DMS 273 (cell line): ENCODE measurements around the gene GAS1.
A peak's percentile ranks its signal among the peaks of the same experiment; 100 is the strongest.

ENCODE experiments used
- DNase-seq: peaks from one replicate; lab custom pipeline; 2025; ENCODE audit not compliant: unreplicated experiment; lab: John Stamatoyannopoulos, UW

The GAS1 gene

DNA sequence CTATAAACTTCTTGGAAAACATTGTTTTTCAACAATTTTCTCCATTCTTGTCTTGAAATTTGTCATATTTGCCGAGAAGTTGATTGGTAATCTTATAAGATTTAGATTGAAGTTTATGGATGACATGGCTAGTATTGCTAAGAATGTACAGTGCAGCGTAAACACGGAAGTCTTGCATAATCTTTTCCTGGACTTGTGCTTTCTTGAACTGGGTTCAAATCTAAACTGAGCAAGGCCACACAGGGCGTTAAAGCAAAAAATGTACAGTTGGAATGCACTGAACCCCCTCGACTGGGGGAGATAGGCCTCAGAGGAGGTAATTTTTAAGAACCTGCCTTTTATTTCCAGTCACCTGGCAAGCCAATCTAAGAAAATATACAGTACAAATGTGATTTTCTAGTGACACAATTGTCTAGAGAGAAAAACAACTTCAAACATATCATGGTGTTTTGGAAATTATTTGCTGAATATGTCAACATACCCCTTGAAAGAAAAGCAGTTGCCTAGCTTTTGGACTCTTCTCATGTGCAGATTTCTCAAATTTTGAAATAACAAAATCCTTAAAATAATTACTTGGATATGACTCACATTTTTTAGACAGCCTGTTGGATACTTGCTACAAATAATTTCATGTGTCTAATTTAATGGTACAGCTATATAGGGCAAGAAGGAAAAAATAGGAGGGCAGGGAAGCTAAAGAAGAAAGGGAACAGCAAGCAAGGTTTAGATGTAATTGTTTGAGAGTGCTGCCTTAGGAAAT, 18.5 kb upstream of the GAS1 start:
- no peak for DNase-seq

DNA sequence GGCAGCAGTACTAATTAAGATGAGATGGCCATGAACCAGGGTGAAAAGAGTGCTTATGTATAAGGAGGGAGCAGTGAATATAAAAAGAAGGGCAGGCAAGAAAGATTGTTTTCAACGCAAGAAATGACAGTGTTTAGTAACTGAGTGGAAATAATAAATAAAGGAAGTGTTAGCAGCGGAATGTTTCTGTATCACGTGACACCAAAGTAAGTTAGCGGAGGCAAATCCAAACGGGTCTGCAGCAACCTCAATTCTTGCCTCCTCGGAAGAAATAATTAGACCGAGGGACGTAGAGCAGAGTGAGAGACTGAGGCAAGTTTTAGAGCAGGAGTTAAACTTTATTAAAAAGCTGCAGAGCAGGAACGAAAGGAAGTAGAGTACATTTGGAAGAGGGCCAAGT, 15.4 kb upstream of the GAS1 start:
- no peak for DNase-seq

DNA sequence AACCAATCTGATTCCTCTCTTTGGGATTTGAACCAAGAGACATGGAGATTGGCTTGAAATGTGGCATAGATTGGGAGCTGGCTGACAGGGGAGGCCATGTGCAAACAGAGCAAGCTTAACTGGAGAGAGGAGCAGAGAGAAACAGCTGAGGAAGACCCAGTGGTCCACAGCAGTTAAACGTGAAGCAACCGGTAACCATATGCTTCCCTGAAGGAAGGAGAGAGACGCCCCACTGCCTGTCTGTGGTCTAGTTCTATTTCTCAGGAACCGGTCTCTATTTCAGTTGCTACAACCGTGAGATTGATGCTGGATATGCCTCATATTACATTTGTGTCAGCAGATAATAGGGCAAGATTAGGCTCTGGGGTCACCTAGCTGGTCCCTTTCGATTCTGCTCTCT, 13.6 kb upstream of the GAS1 start:
- DNase-seq = no peak

DNA sequence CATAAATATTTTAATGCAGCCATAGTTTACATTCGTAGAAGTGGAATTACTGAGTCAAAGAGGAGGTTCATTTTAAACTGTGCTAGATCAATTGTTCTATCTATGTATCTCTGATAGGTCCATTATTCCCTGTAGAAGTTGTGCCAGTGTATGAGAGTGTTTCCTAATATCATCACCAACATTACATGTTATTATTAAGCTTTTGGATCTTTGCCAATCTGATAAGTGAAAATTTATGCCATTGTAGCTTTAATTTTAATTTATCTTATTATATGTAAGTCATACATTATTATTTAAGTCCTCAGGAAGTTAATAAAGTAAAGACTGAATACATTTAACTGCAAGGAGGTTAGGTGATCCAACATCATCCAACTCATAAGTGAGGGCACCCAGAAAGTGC, 10.9 kb upstream of the GAS1 start:
- DNase-seq = no peak

DNA sequence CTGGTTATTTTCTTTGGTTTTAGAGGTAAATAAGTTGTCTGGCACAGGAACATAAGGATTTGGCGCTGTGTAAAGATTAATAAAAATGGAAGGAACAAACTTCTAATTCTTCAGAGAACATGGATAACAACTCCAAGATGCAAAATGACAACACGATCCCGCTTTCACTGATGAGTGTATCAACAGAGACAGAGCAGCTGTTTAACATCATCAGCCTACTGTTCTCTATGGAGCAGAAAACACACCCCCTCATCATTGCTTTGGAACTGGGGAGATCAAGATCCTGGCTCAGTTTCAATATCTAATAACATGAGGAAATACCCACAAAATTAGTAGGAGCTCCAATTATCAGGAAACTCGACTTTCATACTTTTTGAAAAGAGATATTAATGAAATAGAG, 8.3 kb upstream of the GAS1 start:
- DNase-seq = no peak

DNA sequence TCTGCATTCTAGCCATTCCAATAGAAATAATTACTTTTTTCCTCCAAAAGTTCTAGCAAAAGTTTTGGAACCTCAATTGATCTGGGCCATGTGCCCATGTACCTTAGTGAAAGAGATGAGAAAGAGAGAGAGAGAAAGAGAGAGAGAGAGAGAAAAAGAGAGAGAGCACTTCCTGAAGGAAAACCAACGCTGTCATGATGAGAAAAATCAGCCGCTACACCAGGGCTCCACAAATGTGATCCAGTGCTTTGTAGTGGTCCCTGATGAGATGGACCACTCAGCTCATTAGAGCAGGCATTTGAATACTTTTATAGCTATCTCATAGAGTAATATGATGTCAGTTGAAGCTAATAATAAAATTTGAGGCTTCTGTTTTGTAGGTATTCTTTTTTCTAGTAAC, 7.7 kb upstream of the GAS1 start:
- no peak for DNase-seq

DNA sequence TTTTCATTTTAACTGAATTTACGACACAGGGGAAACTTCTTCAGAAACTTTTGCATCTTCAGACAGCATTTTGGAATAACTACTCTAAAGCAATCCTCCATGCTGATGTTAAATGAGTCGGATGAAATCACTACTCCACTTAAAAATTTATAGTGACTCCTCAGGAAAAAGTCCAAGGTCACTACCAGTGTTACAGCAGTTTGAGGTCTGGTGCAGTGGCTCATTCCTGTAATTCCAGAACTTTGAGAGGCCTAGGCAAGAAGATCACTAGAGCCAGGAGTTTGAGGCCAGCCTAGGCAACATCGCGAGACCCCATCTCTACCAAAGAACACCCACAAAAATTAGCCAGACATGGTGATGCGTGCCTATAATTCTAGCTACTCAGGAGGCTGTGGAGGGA, 5.9 kb upstream of the GAS1 start:
- no peak for DNase-seq

DNA sequence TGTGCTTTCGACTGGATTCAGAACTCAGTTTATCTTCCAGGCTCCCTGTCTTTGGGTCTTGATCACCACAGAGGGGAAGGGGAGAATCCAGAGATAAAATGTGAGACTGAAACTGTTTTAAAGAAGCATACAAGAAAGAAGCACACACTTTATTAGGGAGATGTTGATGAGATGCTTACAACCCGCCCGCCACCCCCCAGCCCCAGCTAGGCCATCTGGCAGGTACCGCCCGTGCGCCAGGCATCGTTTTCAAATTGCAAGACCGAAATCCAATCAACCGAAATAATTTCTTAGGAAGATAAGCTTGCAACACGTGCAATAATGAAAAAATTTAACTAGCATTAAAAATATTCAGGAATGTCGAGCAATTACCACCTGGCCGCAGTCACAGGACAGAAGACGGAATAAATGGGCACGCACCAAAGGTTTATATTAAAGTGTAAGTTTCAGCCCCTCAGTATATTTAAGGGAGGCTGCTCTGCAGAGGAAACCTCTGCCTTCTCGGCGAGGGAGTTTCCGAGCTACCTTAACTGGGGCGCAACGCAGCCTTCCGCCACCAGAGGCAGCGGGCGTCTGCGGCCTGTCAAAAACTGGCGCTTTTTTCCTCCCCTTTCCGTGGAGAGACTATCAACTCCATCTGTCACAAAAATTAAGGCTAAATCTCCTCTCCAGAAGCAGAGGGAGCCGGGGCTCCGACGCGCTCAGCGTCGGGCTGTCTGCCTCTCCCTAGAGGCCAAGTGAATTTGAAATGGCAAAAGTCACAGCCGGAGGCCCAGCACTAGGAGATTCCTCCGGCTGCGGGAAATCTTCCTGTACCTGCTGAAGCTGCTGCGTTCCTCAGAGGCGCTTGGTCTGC, 996 bp upstream of the GAS1 start:
- DNase-seq = peak; percentile 96

DNA sequence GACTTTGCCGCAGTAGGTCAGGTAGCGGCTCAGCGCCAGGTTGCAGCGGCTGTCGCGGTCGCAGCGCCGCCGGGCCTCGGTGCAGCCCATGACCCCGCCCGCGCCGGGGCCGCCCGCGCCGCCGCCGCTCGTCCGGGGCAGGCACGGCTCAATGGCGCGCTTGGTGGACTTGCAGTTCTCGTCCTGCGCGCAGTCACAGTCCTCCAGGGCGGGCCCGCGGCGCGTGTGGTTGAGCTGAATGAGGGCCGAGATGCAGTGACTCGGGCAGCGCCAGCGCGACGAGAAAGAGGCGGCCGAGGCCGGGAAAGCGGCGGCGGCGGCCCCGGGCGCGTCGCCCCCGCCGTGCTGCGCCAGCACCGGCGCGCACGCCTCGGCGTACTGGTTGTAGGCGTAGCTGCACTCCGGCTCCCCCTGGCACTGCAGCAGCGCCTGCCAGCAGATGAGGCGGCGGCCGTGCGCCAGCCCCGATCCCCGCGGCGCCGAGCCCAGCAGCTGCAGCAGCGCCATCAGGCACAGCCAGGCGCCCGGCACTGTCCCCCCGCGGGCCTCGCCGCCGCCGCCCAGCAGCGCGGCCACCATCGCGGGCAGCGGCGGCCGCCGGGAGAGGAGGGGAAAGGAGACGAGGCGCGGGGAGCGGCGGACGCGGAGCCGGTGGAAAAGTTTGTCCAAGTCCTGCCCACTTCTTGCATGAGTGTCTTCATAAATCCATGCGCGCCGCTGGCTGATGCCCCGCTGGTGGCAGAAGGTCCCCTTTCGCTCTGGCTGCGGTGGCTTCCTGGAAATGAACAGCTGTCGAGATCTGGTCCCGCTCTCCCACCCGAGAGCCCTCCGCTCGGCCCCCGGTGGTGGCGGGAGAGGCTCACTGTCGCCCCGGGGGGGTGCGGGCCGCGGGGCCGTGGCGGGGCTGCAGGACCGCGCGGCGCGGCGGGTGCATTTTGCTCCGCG, 833 bp downstream of the GAS1 start:
- peak; percentile 86 for DNase-seq

DNA sequence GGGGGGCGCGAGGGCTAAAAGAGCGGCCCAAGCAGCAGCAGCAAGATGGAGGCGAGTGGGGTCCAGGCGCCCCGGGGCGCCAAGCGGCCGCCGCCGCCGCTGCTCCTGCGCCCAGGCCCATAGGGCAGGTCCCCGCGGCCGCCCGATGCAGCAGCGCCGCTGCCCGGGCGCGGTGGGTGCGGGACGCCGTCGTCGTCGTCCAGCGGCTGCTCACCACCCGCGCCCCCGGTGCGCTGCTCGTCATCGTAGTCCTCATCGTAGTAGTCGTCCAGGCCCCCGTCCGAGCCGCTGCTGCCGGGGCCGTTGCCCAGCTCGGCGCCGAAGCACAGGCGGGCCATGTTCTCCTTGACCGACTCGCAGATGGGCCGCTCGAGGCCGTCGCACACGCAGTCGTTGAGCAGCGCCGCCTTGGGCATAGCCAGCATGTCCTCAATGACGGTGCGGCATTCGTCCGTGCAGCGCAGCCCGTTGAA, 1.5 kb downstream of the GAS1 start:
- peak; percentile 78 for DNase-seq

DNA sequence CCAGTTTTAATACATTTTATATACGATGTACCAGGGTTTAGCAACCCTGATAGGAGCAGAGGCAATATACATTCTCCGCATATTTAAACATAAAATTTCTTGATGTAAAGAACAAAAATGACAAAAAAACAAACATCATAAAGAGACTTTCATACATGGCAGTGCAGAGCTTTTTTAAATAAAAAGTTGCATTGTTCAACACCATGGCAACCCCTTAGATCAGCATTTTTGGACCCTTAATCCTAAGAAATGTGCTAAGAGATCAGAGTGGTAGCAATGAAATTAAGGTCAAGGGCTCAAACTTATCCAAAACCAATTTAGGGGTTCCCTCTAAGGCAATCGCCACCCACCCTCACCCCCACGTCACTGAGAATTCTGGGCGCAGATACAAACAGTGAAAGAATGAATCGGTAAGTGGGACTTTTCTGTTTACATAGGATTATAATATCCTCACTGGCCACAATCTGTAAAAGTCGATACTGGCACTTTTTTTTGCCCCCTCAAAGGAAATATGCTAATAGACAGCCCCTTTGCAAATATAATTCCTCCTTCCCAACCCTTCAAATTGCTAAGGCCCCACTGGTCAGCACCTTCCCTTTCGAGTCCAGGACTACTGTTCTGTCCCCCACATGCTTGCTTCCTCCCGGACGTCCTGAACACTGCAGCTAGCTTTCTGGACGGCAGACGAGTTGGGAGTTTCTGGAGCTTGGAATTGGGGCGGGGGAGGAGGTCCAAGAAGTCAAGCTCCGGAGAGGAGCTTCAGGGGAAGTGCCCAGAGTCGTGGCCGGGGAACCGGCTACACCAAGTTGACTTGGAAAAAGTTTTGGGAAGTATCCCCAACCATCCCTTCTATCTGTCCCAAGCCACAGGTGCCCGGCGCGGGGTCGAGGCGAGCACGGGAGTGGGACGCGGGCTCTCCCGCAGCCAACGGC, 2.2 kb downstream of the GAS1 start:
- DNase-seq = peak; percentile 59

DNA sequence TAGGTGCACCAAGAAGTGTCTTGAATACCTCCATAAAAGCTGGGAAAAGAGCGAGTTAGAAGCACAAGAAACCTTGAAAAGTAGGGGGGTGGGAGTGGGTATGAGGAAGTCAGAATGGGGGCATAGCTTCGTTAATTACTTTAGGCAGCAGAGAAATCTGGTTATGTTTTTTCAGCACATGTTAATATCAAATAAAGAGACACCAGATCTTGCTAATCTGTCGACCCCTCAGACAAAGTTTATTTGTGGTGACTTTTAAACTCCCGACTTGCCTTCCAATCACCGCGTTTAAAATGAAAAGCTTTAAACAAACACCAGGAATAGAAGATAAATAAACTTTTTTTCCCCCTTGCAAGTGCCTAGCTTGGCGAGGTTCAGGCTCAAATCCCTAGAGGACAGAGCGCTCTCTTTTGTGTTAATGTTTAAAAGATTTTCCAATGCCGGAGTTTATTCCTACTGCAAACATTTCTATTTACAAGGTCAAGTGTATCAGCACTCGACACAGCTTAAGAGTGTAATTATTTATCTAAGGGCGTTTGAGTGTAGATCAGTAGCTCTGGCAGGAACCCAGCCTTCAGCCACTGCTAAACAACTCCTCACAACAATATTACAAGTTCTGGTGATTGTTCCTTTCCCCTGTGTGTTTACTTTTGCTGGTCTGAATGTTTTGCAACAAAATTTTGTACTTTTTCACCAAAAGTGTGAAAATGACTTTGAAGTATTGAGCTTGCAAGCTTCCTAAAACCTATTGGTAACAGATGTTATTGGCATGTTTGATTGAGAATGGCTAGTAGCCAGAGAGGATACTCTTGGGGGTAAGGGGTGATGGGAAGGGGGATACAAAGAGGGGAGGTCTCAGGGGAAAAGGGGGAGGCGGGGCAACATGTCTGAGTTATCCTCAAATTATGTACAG, 3.8 kb downstream of the GAS1 start:
- DNase-seq = no peak

DNA sequence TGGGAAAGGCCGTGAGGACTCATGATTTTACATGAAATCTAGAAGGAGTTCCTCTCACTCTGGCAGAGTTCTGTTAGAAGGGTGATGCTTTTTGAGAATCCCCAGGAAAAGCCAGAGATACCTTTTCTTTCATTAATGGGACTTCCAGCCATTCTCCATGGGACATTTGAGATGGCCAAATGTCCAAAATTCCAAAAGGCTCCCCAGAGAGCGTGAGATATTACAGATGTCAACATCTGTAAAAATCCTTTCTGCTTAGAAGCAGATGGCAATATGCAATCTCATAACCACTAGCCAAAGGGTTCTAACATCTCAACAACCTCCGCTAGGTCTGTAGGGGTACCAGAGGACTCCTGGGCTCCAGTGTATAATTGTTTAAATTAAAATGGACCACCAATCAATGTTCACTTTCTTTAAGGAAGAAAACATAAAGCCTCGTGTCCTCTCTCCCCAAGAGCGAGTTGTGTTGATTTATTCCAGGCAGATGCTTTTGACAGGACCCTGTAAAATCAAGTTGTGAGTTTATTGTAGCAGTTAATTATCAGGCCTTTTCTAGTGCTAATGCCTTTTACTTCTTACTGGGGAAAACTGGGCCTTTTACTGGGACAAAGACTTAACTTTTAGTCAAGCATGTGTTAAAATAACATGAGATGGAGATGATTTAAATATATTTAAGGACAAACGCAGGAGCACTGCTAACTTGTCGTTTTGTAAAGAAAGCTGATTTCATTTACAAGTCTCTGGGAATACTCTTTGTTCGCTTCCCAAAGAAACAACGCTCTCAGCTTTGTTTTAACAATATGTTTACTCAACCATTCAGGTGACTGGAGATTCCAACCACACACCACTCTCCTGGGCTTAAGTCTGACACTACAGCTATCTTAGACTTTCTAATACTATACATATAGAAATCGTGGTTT, 4.8 kb downstream of the GAS1 start:
- DNase-seq = no peak

DNA sequence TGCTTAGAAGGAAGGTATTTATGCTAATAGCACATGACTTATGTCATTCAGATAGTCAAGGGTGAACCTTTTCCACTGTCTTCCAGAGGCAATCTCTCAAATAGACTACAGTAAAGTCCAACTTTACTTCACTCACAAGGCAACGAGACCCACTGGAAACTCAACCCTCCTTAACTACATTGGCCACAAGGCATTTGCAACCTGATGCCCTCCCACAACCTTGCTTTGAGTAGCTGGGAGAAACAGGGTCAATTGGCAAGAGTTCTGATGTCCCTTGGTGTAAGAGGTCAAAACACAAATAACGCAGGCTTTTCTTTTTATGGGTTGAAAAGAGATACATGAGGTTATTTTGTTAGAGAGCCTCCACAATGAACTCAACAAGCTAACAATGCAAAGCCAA, 6.1 kb downstream of the GAS1 start:
- DNase-seq = no peak

DNA sequence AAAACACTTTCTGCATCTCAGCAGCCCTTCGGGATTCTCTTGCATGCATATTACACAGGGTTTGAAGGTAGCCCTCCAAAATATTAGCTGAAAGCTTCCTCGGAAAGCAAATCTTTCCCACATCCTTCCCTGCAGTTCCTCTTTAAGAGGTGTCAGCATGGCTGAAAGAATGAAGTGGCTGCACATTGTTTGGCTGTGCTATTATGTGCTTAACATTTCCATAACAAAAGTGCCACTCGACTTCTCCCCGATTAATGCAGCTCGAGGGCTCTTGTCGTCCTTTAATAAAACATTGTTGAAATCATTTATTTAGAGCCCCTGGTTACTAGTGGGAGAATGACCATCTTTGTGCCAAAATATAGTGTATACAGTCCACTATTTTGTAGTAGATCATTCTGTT, 6.5 kb downstream of the GAS1 start:
- DNase-seq = no peak

DNA sequence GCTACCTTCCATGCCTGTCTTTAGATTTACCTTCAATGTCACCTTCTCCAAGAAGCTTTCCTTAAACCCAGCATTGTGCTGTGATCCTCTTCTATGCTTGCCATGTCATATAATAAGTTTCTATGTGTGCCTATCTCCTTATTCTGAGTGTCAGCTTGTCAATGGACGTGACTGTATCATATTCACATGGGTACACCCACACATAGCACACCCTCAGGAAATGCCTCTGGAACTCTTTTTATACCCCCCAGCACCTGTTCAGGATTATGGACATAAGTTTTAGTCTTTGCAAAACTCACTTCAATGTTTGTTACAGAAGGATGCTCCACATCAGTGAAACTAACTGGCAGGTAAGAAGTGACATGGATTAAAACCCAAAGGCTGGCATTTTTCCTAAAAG, 7.4 kb downstream of the GAS1 start:
- no peak for DNase-seq

DNA sequence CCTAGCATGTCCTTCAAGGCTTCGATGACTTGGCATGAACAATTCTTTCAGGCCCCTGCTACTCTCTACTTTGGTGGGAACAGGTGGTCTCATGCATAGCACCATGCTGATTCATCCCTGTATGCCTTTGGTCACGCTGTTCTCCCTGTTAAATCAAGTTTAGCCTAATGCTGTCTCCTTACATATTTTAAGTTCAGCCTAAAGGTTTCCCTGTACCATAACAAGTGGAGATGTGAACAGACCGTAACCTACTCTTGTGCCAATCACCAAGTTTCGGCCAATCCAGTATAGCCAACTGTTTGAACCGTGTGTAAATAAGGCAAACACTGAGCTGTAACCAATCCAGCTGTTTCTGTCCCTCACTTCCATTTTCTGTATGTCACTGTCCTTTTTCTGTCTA, 8.0 kb downstream of the GAS1 start:
- no peak for DNase-seq

DNA sequence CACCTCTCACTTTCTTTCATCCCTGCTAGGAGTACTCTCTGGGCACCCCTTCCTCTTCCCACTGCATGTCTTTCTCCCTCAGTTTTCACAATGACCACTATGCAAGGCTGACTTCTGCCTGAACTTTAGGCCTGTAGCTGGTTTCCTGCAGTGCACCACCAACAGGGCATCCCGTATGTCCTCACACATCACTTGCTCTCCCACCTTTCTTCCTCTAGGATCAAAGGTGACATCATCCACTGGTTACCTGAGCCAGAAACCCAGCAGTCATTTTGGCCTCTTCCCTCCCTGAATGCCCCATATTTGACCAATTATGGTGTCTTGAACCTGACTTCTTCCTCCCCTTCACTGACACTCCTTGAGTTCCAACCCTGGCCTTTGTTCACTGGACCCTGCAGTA, 8.5 kb downstream of the GAS1 start:
- DNase-seq = no peak
